Liver (tissue), 3 donors: ENCODE measurements around the gene KRTAP2-2.
"Not testable (repeated sequence)": the region's sequence is repeated elsewhere in the genome, so short reads cannot be mapped to it uniquely, and the experiment has no call there.

Source experiments
- CTCF ChIP-seq: fragments of 150-350 bp; IDR thresholded peaks from 2 replicates; pipeline ENCODE4 v1.5.1; 2017; ENCODE audit warnings: improper control_type of control experiment, low read depth, low read length; ENCODE audit not compliant: missing input control
- JUND ChIP-seq, 2 donors: IDR thresholded peaks; 2 replicates each; pipeline ENCODE4 v1.6.1; 2016; ENCODE audit warnings: antibody characterized with exemption in 2 of 2
- MAX ChIP-seq: IDR thresholded peaks from 2 replicates; pipeline ENCODE4 v1.6.1; 2016; ENCODE audit warnings: antibody characterized with exemption
- RAD21 ChIP-seq, 2 donors: IDR thresholded peaks; 2 replicates each; pipeline ENCODE4 v1.6.1; 2016; ENCODE audit warnings: antibody characterized with exemption in 2 of 2, mild to moderate bottlenecking in 2 of 2
- REST ChIP-seq: IDR thresholded peaks from 2 replicates; pipeline ENCODE4 v1.6.1; 2016; ENCODE audit warnings: antibody characterized with exemption, mild to moderate bottlenecking
- TAF1 ChIP-seq: conservative IDR thresholded peaks from 2 replicates; pipeline ENCODE4 v1.6.1; 2016; ENCODE audit warnings: antibody characterized with exemption, mild to moderate bottlenecking
- YY1 ChIP-seq: IDR thresholded peaks from 2 replicates; pipeline ENCODE4 v1.6.1; 2016; ENCODE audit warnings: antibody characterized with exemption, mild to moderate bottlenecking
- ZBTB33 ChIP-seq: IDR thresholded peaks from 2 replicates; pipeline ENCODE4 v1.6.1; 2016; ENCODE audit warnings: antibody characterized with exemption
- donor health status: healthy.
- donor health status: healthy.

GRCh38 chr17:41059276-41060051 lies 4.4 kb upstream of the KRTAP2-2 start:
- not testable (repeated sequence) for TF ChIP-seq TAF1; CTCF; ZBTB33; MAX; REST; RAD21 (IDR thresholded peaks at IDR 0.05); YY1; JUND (IDR thresholded peaks at IDR 0.05)
